Stimulated activated naive CD8-positive, alpha-beta T cell treated with anti-CD3 and anti-CD28 coated beads, Interleukin-15, Interleukin-2, amounts not matched to agents 100 U/mL and 50 U/mL, for 24 hours (primary cell): ENCODE data around the gene STARD3.
A peak's percentile ranks its signal among the peaks of the same experiment; 100 is the strongest.

Source experiments
- ATAC-seq: fragments of 150-1000 bp; cut with Tn5 transposase; one replicate; pipeline ENCODE4 v1.10.0; 2021
- DNase-seq: peaks from one replicate; pipeline ENCODE4 v3.0.0; 2021

STARD3 gene

DNA sequence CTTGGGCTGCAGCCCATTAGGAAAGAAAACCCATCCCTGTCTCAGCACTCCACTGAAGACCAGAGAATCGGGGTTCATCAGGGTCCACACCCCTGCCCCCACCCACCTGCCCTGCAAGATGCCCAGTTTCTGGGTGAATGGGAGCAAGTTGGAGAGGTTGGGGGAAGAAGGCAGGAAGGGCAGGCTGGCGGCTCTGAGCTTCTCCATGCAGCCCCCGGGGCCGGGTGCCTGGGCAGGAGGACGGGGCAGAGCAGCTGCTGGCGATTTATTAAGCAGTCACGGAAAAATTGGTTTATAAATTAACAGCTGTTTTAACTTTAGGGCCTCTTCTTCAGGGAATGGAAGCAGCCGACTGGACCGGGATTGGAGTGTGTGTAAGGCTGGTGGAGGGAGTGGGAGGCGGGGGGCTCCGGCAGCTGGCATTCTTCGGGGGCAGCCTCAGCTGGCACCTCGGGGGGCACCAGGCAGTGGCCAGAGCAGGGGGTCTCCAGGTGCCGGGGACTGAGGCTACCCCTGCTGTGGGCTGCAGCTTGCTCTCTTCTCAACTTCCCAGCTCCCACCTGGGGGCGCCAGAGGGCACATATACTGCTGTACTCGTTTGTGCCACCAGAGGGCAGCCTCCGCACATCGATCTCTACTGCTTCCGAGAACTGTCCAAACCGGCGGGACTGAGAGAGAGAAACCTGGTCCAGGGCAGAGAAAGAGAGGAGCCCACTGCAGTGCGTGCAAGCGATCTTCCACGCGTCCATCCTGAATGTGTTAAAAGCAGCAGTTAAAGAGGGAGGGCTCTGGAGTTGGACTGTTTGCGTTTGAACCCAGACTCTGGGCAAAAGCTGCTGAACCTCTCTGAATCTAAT is 15.2 kb upstream of the STARD3 start:
- DNase-seq = peak; percentile 87
- ATAC-seq = peak; percentile 62

DNA sequence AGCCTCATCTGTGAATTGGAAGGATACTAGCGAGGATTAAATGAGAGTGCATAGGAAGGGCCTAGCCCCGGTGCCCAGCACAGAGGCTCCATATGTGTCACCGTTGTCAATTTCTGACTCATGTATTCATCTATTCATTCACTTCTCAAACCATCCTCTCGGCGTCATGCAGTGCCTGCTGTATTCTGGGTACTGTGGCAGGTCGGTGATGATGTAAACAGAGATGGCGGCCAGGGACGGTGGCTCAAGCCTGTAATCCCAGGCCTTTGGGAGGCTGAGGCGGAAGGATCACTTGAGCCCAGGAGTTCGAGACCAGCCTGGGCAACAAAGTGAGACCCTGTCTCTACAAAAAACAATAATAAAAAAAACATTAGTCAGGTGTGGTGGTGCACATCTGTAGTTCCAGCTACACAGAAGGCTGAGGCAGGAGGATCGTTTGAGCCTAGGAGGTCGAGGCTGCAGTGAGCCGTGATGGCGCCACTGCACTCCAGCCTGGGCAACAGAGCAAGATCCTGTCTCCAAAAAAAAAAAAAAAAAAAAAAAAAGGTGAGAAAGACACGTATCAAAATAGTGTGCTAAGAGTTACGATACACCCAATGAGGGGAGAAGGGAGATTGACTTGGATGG is 14.5 kb upstream of the STARD3 start:
- ATAC-seq (peak; percentile 65), DNase-seq (peak; percentile 56)

DNA sequence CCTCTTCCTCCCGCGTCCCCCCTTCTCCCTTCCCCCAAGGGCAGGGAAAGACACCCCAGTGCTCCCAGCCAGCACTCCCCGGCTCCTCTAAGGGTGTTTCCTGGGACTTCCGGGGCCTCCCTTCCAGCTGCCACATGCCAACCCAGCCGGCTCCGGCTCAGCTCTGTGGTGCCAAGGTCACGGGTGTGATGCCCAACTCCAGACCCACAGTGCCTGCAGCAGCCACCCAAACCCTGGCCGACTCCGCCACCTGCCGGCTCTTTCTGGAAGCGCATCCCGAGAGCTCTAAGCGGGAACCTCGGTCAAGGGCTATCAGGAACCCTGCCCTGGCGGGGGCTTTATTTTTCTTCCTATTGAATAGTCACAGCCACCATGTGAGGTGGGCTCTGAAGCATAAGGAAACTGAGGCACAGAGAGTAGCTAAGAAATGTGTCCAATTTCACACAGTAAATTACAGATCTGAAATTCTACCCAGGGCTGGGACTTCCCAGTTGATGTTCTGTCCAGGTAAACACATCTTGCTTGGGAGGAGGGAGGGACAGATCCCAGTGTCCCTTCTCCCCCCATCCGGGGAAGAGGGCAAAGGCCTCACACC is 13.5 kb upstream of the STARD3 start:
- ATAC-seq = peak; percentile 52
- peak; percentile 93 for DNase-seq

DNA sequence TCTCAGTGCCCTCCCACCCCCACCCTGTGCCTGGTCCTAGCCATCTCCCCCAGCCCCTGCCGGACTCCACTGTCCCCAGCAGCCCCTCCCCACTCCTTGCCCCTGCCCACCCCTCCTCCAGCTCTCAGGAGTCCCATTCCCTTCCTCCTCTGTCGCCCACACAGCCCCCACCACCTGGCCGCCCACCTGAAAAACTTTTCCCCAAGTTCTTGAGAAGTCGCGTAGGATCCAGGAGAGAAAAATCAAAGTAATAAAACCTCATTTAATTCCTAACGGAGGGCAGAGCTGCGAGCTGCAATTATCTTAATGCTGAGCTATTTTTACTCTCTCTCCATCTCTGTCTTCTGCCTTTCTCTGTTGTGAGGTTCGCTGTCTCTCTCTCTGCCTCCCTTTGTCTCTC is 12.6 kb upstream of the STARD3 start:
- ATAC-seq (no peak), DNase-seq (no peak)

DNA sequence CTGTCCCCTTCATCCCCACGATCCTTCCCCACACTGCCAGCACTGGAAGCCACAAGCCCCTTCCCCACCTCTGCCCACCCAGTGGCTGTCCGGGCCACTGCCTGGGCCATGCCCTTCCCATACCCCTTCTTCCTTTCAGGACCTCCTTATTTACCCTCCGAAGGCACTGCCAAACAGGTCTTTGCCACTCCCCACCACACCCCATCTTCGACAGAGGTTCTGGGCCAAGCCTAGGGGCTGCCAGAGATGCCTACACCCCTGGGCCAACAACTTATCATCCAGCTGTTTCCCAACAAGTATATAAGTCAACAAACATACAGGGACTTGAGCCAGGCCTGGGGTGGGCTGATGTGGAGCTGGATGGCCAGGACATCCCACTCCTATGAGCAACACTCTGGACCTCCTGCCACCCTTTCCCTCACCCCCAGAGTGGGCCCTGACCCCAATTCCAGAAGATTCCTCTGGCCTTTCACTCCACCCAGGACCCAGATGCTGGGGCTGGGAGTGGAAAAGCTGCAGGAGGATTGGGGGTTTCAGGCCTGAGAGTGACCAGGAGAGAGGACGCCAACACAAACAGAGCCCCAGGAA is 11.7 kb upstream of the STARD3 start:
- no peak for DNase-seq
- no peak for ATAC-seq

DNA sequence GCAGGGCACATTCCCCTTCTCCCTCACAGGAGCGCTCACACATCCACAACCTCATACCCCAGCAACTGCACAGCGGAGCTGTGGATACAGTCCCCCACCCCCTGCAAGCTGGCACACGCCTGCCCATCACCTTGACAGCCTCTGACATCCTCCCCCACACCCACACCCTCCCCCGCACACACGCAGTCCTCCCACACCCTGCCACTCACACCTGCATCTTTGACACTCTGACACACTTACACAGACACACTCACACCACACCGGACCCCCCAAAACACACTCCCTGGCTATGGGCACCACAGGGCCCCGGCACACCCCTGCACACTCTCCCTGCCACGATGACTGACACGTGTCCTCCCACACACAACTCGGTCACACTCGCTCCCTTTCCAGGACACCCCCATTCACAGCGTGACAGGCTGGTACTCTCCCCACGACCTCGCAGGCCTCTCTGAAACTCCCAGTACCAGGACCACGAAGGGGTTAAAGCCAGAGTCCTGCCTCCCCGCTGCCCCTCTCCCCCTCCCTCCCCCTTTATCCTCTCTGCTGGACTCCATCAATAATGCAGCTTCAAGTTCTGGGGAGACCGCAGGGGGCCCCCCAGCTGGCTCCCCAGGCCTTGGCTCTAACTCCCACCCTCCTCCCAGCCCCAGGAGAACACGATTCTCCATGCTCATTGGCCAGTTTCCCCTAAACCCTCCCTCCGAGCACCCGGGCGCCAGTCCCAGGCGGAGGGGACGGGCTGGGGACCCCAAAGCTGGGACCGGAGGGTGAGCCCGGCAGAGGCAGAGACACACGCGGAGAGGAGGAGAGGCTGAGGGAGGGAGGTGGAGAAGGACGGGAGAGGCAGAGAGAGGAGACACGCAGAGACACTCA is 10.5 kb upstream of the STARD3 start, which contains the start of gene PPP1R1B:
Gene PPP1R1B (plus strand): TSS at position 782 of the 876 bp plus-strand sequence. CDS start 441 bp downstream, outside the sequence.
- DNase-seq = no peak
- no peak for ATAC-seq

DNA sequence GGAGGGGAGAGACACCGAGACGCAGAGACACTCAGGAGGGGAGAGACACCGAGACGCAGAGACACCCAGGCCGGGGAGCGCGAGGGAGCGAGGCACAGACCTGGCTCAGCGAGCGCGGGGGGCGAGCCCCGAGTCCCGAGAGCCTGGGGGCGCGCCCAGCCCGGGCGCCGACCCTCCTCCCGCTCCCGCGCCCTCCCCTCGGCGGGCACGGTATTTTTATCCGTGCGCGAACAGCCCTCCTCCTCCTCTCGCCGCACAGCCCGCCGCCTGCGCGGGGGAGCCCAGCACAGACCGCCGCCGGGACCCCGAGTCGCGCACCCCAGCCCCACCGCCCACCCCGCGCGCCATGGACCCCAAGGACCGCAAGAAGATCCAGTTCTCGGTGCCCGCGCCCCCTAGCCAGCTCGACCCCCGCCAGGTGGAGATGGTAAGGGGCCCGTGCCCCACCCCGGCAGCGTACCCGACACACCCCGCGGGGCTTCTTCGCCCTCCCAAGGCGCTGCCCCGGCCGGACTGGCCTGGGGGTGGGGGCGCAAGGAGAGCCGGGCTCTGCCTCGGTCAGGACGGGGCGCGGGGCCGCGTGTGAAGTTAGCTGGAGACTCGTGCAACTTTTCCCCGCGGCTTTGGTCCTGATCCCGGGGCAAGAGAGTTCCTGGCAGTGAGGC is 9.8 kb upstream of the STARD3 start:
- DNase-seq = no peak
- no peak for ATAC-seq

DNA sequence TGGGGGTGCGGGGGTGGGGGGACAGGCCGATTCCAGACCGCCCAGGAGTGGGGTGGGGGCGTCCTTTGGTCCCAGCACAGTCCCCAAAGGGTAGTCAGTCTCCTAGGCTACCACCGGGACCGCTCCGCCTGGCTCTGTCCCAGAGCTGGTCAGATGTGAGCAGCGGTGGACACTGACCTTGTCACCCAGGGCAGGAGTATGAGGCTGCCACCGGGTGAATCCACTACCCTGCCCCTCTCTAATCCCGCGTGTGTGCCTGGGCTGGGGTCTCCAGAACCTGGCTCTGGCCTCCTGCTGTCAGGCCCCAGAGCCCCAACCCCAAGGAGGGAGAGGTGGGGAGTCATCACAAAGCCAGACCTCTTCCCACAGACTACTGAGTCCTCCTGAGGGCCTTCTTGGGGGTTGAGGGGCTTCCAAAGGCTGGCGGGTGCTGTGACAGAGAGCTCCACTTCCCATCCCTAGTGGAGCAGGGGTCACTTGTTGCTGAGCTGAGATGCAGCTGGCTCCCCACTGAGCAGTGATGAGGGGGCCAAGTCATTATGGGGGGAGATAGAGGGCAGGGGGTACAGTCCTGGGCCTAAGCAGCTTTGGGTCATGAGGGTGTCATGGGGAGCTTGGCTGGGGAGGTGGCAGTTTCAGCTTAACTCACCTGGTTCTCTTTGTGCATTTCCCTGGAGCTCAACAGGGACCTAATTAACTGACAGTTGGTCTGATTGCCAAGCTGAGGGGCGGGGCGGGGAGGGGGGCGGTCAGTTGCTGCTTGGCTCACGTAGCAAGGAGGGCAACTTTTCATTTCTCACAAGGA is 9.0 kb upstream of the STARD3 start:
- DNase-seq (no peak), ATAC-seq (no peak)

DNA sequence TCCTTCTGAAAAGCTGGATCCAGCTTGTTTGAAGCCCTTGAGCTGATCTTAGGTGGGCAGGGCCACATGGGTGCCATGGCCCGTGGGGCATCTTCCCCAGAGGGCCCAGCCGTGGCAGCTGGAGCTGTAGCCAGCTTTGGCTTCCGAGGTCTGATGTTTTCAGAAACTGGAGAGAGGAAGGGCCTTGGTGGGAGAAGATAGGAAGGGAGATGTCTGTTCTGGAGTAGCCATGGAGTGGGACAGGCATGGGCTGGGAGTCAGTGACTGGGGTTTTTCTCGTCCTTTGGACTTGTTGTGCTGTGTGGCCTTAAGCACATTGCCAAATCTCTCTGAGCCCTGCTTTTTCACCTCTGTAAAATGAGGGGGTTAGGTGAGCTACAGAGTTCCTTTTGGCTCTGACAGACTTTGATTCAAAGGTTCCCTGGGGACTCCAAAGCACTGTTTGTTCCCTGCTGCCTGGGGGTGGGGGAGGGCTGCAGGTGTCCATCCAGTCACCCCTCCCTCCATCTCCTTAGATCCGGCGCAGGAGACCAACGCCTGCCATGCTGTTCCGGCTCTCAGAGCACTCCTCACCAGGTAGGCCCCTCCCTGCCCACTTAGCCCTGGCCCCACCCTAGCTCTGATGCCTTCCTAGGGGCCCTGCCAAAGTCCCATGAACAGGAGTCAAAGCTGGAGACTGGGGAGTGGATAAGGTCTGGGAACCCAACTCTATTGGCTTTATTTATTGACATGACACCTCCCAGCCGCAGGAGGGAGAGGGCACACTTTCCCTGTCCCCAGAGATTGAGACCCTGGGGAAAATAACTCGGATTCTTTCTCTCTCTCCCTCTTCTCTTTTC is 8.1 kb upstream of the STARD3 start:
- DNase-seq = no peak
- ATAC-seq = no peak

DNA sequence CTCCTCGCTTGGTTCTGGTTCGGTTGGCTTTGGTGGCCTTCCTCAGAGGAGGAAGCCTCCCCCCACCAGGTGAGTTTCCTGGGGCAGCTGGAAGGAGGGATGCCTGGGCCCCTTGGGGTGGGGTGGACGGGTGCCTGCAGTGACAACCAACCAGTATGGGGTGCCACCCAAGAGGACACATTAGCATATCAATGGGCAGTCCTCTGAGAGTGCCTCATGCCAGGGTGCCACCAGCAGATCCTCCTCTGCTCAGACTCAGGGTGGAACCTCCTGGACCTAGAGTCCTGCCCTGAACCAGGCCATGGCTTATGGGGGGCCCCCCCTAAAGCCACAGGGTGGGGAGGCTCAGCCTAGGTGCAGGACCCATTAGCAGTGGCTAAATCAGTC is 7.5 kb upstream of the STARD3 start:
- DNase-seq = no peak

DNA sequence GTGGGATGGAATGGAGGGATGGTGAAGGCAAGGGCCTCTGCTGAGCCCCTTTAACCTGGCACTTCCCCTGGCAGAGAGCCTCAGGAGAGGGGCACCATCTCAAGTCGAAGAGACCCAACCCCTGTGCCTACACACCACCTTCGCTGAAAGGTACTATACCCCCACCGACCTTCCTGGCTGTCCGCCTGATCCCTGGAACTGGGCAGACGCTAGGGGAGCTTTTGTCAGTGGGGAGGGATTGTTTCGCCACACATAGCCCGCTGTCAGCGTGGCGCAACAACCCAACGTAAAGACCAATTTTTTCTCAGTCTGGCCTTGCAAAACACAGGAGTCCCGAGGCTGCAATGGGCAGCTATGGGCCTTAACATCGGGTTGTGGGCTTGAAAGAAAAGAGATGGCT is 7.0 kb upstream of the STARD3 start:
- no peak for ATAC-seq
- DNase-seq = no peak

More for the DNA sequence above, 7.5 kb upstream of the STARD3 start:
- no peak for ATAC-seq

DNA sequence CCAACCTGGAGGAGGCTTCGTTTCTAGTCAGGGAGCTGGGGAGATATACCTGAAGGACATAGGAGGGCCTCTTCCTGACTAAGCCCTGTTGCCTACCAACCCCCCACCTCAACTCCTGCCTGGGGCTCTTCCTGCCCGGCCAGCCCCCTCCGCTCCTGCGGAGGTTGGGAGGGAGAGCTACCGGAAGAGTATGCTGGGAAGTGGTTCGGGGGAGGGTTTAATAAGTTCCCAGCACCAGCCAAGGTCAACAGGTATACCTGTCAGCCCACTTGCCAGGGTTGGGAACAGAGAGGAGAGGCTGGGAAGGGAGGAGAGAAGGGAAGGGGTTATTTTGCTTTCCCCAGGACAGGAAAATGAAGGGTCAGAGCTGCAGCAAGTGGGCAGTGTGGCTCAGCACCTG is 5.5 kb upstream of the STARD3 start:
- DNase-seq = no peak
- ATAC-seq = no peak

DNA sequence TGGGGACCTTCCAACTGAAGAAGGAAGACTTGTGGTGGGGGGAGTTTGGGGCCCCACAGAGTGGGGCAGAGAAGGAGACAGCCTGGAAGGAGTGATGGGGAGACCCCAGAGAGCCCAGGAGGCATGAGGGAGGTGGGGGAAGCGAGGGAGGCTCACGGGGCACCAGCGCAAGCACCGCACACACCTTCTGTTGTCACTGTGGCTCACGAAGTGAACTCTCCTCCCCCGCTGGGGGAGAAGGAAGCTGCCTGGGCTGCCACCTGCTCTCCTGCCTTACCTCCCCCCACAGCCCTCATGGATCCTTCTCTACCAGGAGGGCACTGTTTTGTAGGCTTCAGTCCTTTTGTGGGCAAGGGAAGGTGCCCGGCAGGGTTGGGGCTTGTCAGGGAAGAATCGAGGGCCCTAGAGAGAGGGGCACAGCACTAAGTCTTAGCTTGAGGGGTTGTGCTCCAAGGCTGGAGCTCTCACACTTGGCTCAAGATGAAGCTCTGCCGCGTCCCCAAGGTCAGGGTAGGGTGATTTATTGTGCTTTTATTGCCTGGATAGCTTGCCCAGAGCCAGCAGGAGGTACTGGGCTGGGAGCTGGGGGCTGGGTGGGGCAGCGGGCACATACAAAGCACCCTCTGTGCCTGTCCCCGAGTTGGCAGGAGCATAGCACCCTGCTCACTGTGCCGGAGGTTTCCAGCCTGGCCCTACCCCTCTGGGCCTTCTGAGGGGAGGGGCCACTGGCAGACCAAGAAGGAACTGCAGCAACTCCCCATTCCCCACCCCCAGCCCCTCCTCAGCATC is 4.6 kb upstream of the STARD3 start:
- no peak for ATAC-seq

DNA sequence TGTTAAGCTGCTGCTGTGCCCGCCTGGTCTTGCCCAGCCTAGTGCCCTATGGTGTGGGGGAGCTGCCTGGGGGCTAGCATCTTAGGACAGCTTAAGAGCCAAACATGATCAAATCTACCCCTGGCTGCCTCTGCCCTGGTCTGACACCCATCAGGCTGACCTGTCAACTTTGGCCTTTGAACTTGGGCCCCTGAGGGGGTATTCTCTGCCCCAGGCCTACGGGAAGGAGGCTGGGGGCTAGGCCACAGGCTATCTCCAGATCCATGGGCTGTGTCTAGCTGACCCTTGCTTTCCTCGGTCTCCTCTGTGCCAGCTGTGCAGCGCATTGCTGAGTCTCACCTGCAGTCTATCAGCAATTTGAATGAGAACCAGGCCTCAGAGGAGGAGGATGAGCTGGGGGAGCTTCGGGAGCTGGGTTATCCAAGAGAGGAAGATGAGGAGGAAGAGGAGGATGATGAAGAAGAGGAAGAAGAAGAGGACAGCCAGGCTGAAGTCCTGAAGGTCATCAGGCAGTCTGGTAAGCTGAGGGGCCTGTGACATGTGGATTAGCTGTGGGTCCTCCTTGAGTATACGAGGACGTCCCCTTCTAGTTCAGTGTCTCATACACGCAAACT is 3.3 kb upstream of the STARD3 start:
- ATAC-seq (no peak), DNase-seq (no peak)

More for the DNA sequence above, 4.6 kb upstream of the STARD3 start:
- no peak for DNase-seq

DNA sequence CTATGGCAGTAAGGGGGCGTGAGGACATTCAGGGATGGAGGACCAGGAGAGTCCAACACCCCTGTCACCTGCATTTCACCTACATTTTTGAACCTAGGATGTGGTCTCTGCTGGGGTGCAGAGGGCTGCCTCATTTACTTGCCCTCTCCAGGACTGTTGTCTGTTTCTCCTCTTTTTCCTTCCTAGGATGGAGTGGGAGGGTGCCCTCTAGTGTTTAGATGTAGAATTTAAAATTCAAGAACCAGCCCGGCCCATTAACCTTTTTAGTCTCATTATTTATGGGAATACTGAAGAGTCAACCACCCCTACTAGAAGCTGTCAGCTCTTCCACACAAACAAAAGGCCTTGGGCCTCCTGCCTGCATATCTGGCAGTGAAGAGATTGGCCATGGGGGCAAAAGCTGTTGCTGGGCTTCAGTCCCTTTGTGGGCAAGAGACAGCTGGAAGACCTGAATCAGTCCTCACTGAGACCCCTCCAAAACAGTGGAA is 2.5 kb upstream of the STARD3 start:
- DNase-seq = no peak
- ATAC-seq = no peak

DNA sequence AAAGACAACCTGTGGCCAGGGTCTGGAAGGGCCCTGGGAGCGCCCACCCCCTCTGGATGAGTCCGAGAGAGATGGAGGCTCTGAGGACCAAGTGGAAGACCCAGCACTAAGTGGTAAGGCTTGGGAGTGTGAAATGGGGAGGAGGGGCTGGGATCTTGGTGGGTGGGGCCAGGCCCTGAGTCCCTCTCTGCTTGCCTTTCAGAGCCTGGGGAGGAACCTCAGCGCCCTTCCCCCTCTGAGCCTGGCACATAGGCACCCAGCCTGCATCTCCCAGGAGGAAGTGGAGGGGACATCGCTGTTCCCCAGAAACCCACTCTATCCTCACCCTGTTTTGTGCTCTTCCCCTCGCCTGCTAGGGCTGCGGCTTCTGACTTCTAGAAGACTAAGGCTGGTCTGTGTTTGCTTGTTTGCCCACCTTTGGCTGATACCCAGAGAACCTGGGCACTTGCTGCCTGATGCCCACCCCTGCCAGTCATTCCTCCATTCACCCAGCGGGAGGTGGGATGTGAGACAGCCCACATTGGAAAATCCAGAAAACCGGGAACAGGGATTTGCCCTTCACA is 1.2 kb upstream of the STARD3 start:
- no peak for DNase-seq
- no peak for ATAC-seq

DNA sequence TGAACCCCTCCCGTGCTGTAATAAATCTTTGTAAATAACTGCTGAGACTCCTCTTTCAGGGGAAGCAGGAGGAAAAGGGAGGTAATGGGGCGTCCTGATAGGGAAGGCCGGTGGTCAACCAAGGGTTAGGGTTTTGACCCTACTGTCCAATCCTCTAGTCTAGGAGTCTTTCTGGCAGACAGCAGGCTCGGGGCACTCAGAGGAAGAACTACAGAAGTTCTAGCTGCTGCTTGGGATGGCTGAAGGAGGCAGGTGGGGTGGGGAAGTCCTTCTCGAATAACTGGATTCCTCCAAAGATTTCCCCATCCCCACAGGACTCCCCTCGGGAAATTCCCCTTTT is 387 bp upstream of the STARD3 start:
- DNase-seq = no peak
- ATAC-seq = peak; percentile 1

DNA sequence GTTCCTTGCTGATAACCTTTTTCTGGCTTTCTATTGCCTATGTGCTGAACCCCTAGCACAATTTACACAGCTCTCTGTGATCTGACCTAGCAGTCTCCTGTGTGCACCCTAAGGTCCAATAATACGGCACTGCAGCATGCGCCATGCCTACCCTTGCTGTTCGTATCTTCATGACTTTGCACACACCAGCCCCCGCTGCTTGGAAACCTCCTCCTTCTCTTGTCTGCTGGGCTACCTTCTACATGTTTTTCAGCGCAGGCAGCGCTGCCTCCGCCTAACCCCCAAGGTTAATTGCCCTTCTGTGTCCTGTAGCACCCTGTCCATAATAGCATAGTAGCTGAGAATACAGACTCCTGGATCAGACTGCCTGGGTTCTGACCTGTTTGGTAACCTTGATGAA is 1.4 kb downstream of the STARD3 start:
- DNase-seq (no peak), ATAC-seq (no peak)
